ENCODE measurements around the gene PADI3. TPM values are rescaled to one million over a fixed set of nuclear protein-coding genes. Genes with fewer than 3 reads are reported as not detected.

Gene PADI3
- total RNA-seq, 1 experiment from 2014 or later: 0.61 TPM

- ChIA-PET POLR2A (no interaction called here), CTCF (no interaction called here)
- DNase-seq (ENCODE audit: low spot score): no peak
- Mint-ChIP-seq H3K36me3 (0 out of 2 replicates have a peak, but pooled peaks cover under 1% of the 10 kb centered on the region), H3K4me3 (no peak overlapping the region), H3K9me3 (peaks cover 6% of the 10 kb centered on the region; the same call in 1 of the 2 replicates), H3K27ac (no peak overlapping the region), H3K27me3 (ENCODE audit: low read depth) (no peaks in the 10 kb centered on the region; the same call in 1 of the 2 replicates), H3K4me1 (peaks cover 3% of the 10 kb centered on the region; the same call in 1 of the 2 replicates)
- TF ChIP-seq STAT6 (CRISPR knock-in tag; conservative IDR thresholded peaks at IDR 0.05; ENCODE audit: low read depth) (no peak), NFYB (CRISPR knock-in tag; conservative IDR thresholded peaks at IDR 0.05; ENCODE audit: low read depth) (no peak), MXD4 (CRISPR knock-in tag; IDR thresholded peaks at IDR 0.05; ENCODE audit: borderline replicate concordance) (no peak), ZNF138 (CRISPR knock-in tag; conservative IDR thresholded peaks at IDR 0.05) (no peak), ZNF219 (CRISPR knock-in tag; IDR thresholded peaks at IDR 0.05; ENCODE audit: borderline replicate concordance) (no peak), ZNF396 (CRISPR knock-in tag; IDR thresholded peaks at IDR 0.05; ENCODE audit: borderline replicate concordance) (no peak)
- no peak for ATAC-seq
These were observed 47.2 kb downstream of the PADI3 start for GRCh38 chr1:17296086-17296485.

GRCh38 chr1:17297991-17298390 lies 49.1 kb downstream of the PADI3 start:
- H3K27me3 Mint-ChIP-seq (ENCODE audit: low read depth): peaks cover 6% of the 10 kb centered on the region
- H3K9me3 Mint-ChIP-seq: peaks cover 21% of the 10 kb centered on the region
- POLR2A ChIA-PET: no interaction called here
- peaks cover 14% of the 10 kb centered on the region for H3K36me3 Mint-ChIP-seq
- H3K27ac Mint-ChIP-seq: no peak overlapping the region
- CTCF ChIA-PET: no interaction called here
- ATAC-seq (no peak), DNase-seq (ENCODE audit: low spot score) (no peak)
- no peak overlapping the region for H3K4me3 Mint-ChIP-seq
- H3K4me1 Mint-ChIP-seq: no peaks in the 10 kb centered on the region
- TF ChIP-seq ZNF219 (CRISPR knock-in tag; IDR thresholded peaks at IDR 0.05; ENCODE audit: borderline replicate concordance) (no peak), CTCF (IDR thresholded peaks at IDR 0.05) (no peak), ZNF416 (CRISPR knock-in tag; IDR thresholded peaks at IDR 0.05) (no peak), ZMAT4 (CRISPR knock-in tag; IDR thresholded peaks at IDR 0.05) (no peak), E2F1 (CRISPR knock-in tag; IDR thresholded peaks at IDR 0.05) (no peak), AR (CRISPR knock-in tag; IDR thresholded peaks at IDR 0.05) (no peak), GRHL2 (CRISPR knock-in tag; IDR thresholded peaks at IDR 0.05; ENCODE audit: insufficient replicate concordance, severe bottlenecking) (no peak), FOXP4 (CRISPR knock-in tag; IDR thresholded peaks at IDR 0.05) (no peak), SP1 (CRISPR knock-in tag; conservative IDR thresholded peaks at IDR 0.05) (no peak), ETV6 (CRISPR knock-in tag; IDR thresholded peaks at IDR 0.05) (no peak), ZNF512 (CRISPR knock-in tag; IDR thresholded peaks at IDR 0.05; ENCODE audit: borderline replicate concordance) (no peak), ZNF532 (CRISPR knock-in tag; IDR thresholded peaks at IDR 0.05; ENCODE audit: borderline replicate concordance) (no peak)

Measured in WTC11 (cell line).